HCT116 (cell line): ENCODE results near the gene PKD2. TPM values are rescaled to one million over a fixed set of nuclear protein-coding genes. Genes with fewer than 3 reads are reported as not detected.

Experiments used
- ATAC-seq: fragments of 200-7000 bp; cut with Tn5 transposase; 2 replicates; pipeline ENCODE4 v1.9.1; 2020; ENCODE audit warnings: mild to moderate bottlenecking, moderate library complexity
- BruUV-seq: library from RNA; stranded (reverse); fragments of 400-500 nt; replicated peaks from 2 replicates; lab custom pipeline; 2021; lab: Mats Ljungman, UMichigan
- CTCF ChIA-PET: fragments of 300-600 bp; sonication (Branson Sonifier 250); formaldehyde crosslinking; loops from one replicate; lab custom pipeline; 2021; ENCODE audit warnings: antibody characterized with exemption; lab: Charles Lee
- POLR2A ChIA-PET: fragments of 300-600, 350-600 bp; sonication (Branson Sonifier 250); formaldehyde crosslinking; loops from one replicate; lab custom pipeline; 2021; ENCODE audit warnings: antibody characterized with exemption; lab: Charles Lee
- RAD21 ChIA-PET, 2 experiments: fragments of 300-600 bp; sonication (Branson Sonifier 250); formaldehyde crosslinking; loops; one replicate each; lab custom pipeline; 2023; ENCODE audit warnings: low total read pairs in 2 of 2; ENCODE audit not compliant: uncharacterized antibody in 2 of 2, unreplicated experiment in 2 of 2, low non-redundant PET in 1 of 2; lab: Charles Lee
- DNase-seq: peaks from one replicate; pipeline ENCODE4 v3.0.0-alpha.2; 2010; ENCODE audit warnings: low read depth, low spot score
- H2AFZ ChIP-seq: fragments of 200-600 bp; shearing (Covaris generic), sonication (generic); 2 replicates; pipeline ENCODE4 v1.6.1; 2017; ENCODE audit warnings: low read depth, mixed run types, mixed read lengths, antibody characterized with exemption, low read length; ENCODE audit not compliant: poor library complexity, severe bottlenecking
- H3K27ac ChIP-seq: 2 replicates; pipeline ENCODE4 v1.5.1; 2012; ENCODE audit warnings: low read depth, low read length
- H3K27me3 ChIP-seq: fragments of 200-600 bp; sonication (generic); 2 replicates; pipeline ENCODE4 v1.6.1; 2016; ENCODE audit warnings: mixed run types, low read length, mixed read lengths; ENCODE audit not compliant: insufficient read depth
- H3K36me3 ChIP-seq, 2 experiments: fragments of 200-500 bp in 1 of 2; fragments of 200-600 bp in 1 of 2; sonication (Bioruptor generic) in 1 of 2; sonication (generic) in 1 of 2; 2 replicates each; pipeline versions ENCODE4 v1.5.1 to v1.6.1; 2014 to 2016; ENCODE audit warnings: low read length in 2 of 2, inconsistent platforms in 1 of 2, mixed read lengths in 1 of 2, mixed run types in 1 of 2; ENCODE audit not compliant: insufficient read depth in 2 of 2, control insufficient read depth in 1 of 2
- H3K4me1 ChIP-seq, 2 experiments: fragments of 200-600 bp in 1 of 2; sonication (generic) in 1 of 2; 2 replicates each; pipeline versions ENCODE4 v1.5.1 to v1.6.1; 2012 to 2017; ENCODE audit warnings: low read length in 2 of 2, inconsistent platforms in 1 of 2, mild to moderate bottlenecking in 1 of 2, mixed read lengths in 1 of 2, mixed run types in 1 of 2, moderate library complexity in 1 of 2; ENCODE audit not compliant: insufficient read depth in 2 of 2, control insufficient read depth in 1 of 2
- H3K4me2 ChIP-seq: fragments of 200-600 bp; sonication (generic); 2 replicates; pipeline ENCODE4 v1.6.1; 2017; ENCODE audit warnings: mixed run types, low read length, mixed read lengths
- H3K4me3 ChIP-seq, 2 experiments: fragments of 200-600 bp in 1 of 2; sonication (generic) in 1 of 2; replicated peaks in 1 of 2; 2 replicates each; pipeline ENCODE4 v1.5.1; 2011 to 2016; ENCODE audit warnings: low read length in 2 of 2, control low read depth in 1 of 2, low read depth in 1 of 2, mild to moderate bottlenecking in 1 of 2, mixed read lengths in 1 of 2, mixed run types in 1 of 2
- H3K79me2 ChIP-seq: fragments of 200-600 bp; sonication (generic); 2 replicates; pipeline ENCODE4 v1.6.1; 2017; ENCODE audit warnings: mild to moderate bottlenecking, mixed run types, low read length, moderate library complexity, mixed read lengths; ENCODE audit not compliant: insufficient read depth
- H3K9ac ChIP-seq: fragments of 200-600 bp; sonication (generic); 2 replicates; pipeline ENCODE4 v1.6.1; 2016; ENCODE audit warnings: low read length, mixed read lengths
- H3K9me2 ChIP-seq: fragments of 200-600 bp; sonication (generic), shearing (Covaris generic); 2 replicates; pipeline ENCODE4 v1.6.1; 2017; ENCODE audit warnings: mixed run types, mild to moderate bottlenecking, moderate library complexity; ENCODE audit not compliant: insufficient read depth
- H3K9me3 ChIP-seq, 2 experiments: fragments of 200-500 bp in 1 of 2; fragments of 200-600 bp in 1 of 2; sonication (Bioruptor generic) in 1 of 2; sonication (generic) in 1 of 2; 2 replicates each; pipeline ENCODE4 v1.6.1; 2014 to 2017; ENCODE audit warnings: low read length in 2 of 2, mixed read lengths in 2 of 2, inconsistent platforms in 1 of 2, low read depth in 1 of 2, mild to moderate bottlenecking in 1 of 2, mixed run types in 1 of 2, moderate library complexity in 1 of 2; ENCODE audit not compliant: control insufficient read depth in 1 of 2, insufficient read depth in 1 of 2
- H4K20me1 ChIP-seq: fragments of 200-600 bp; sonication (generic), shearing (Covaris generic); 2 replicates; pipeline ENCODE4 v1.6.1; 2017; ENCODE audit warnings: mixed run types, mild to moderate bottlenecking, moderate library complexity; ENCODE audit not compliant: insufficient read depth
- CBX3 ChIP-seq: IDR thresholded peaks from 2 replicates; pipeline ENCODE4 v1.6.1; 2012; ENCODE audit warnings: low read depth
- CTCF ChIP-seq, 3 experiments: fragments of 200-600 bp in 1 of 3; sonication (generic) in 1 of 3; IDR thresholded peaks in 2 of 3; conservative IDR thresholded peaks in 1 of 3; 2 replicates each; pipeline ENCODE4 v1.5.1; 2012 to 2017; ENCODE audit warnings: low read depth in 2 of 3, low read length in 2 of 3, antibody characterized with exemption in 1 of 3, borderline replicate concordance in 1 of 3, control low read depth in 1 of 3, mild to moderate bottlenecking in 1 of 3, mixed read lengths in 1 of 3, mixed run types in 1 of 3, moderate library complexity in 1 of 3; ENCODE audit not compliant: insufficient read depth in 1 of 3
- EZH2phosphoT487 ChIP-seq: fragments of 200-600 bp; IDR thresholded peaks from 2 replicates; pipeline ENCODE4 v1.6.1; 2018; ENCODE audit warnings: antibody characterized with exemption, borderline replicate concordance
- FOSL1 ChIP-seq: IDR thresholded peaks from 2 replicates; pipeline ENCODE4 v1.6.1; 2012; ENCODE audit warnings: low read depth
- JUND ChIP-seq: IDR thresholded peaks from 2 replicates; pipeline ENCODE4 v1.6.1; 2012
- RAD21 ChIP-seq: IDR thresholded peaks from 2 replicates; pipeline ENCODE4 v1.6.1; 2012; ENCODE audit warnings: low read depth, mild to moderate bottlenecking
- REST ChIP-seq: IDR thresholded peaks from 2 replicates; pipeline ENCODE4 v1.6.1; 2012; ENCODE audit warnings: low read depth
- TCF7L2 ChIP-seq: IDR thresholded peaks from 2 replicates; pipeline ENCODE4 v1.7.0; 2011; ENCODE audit warnings: borderline replicate concordance, inconsistent platforms; ENCODE audit not compliant: insufficient read depth, insufficient read length; ENCODE audit errors: extremely low read depth
- YY1 ChIP-seq: IDR thresholded peaks from 2 replicates; pipeline ENCODE4 v1.6.1; 2011; ENCODE audit warnings: low read length, low read depth, moderate library complexity, mild to moderate bottlenecking; ENCODE audit not compliant: insufficient replicate concordance; ENCODE audit errors: extremely low read depth
- ZBTB33 ChIP-seq: IDR thresholded peaks from 2 replicates; pipeline ENCODE4 v1.6.1; 2011; ENCODE audit warnings: mild to moderate bottlenecking, low read length, moderate library complexity; ENCODE audit not compliant: insufficient replicate concordance; ENCODE audit errors: extremely low read depth
- ZNF274 ChIP-seq: fragments of 200-500 bp; sonication (Bioruptor generic); IDR thresholded peaks from 2 replicates; pipeline ENCODE4 v1.6.1; 2014; ENCODE audit warnings: mild to moderate bottlenecking, low read depth, low read length, inconsistent platforms
- intact Hi-C: fragments of 100-400 bp; cut with micrococcal nuclease; formaldehyde crosslinking; loops from 2 replicates; pipeline ENCODE4 v1.10.0; 2022
- total RNA-seq: library from RNA; stranded (reverse); gene quantifications from one replicate; pipeline ENCODE4 v1.2.1, GENCODE V29; 2021; ENCODE audit not compliant: unreplicated experiment

PKD2 gene
- total RNA-seq, 1 experiment from 2014 or later: 10.1 TPM

- Histone ChIP-seq H3K9me2 (no peaks in the 10 kb centered on the region), H3K27ac (no peak overlapping the region), H3K36me3 (peaks cover 11 to 14% of the 10 kb centered on the region in 2 experiments; a peak in 3 of 4 replicates), H2AFZ (no peak overlapping the region)
- no TSS peak for BruUV-seq
- ATAC-seq: no peak
- RAD21 ChIA-PET: no interaction called here
- TF ChIP-seq TCF7L2 (no peak), CTCF (IDR thresholded peaks at IDR 0.05 in 2 of 3, conservative IDR thresholded peaks at IDR 0.05 in 1 of 3; ENCODE audit: borderline replicate concordance in 1 of 3, insufficient read depth in 1 of 3, low read depth in 2 of 3, low read length in 2 of 3) (no peak), CBX3 (no peak), FOSL1 (no peak), REST (no peak), ZNF274 (no peak), RAD21 (no peak), ZBTB33 (no peak), EZH2phosphoT487 (no peak), YY1 (no peak), JUND (no peak)
- TF ChIP-seq, all 23 proteins: peak for 0
- ChIA-PET CTCF (no interaction called here), POLR2A (no interaction called here)
- intact Hi-C loops: no loop called here
- H3K4me1 ChIP-seq: no peaks in the 10 kb centered on the region
- H4K20me1 ChIP-seq: no peaks in the 10 kb centered on the region
- H3K4me2 ChIP-seq: no peak overlapping the region
- no peaks in the 10 kb centered on the region for H3K79me2 ChIP-seq
- DNase-seq: no peak
- no peaks in the 10 kb centered on the region for H3K27me3 ChIP-seq
- H3K9ac ChIP-seq: no peak overlapping the region
- no peaks in the 10 kb centered on the region; a peak in 1 of 4 replicates for H3K9me3 ChIP-seq
- no peak overlapping the region for H3K4me3 ChIP-seq
Observed at GRCh38 chr4:88064410-88064809, 57.0 kb downstream of the PKD2 start.
